ENCODE measurements around the gene TNFRSF25. TPM values are rescaled to one million over a fixed set of nuclear protein-coding genes. Genes with fewer than 3 reads are reported as not detected.
"Not testable (repeated sequence)": the region's sequence is repeated elsewhere in the genome, so short reads cannot be mapped to it uniquely, and the experiment has no call there.

The TNFRSF25 gene
- total RNA-seq, 1 donor from 2014 or later = 8.2 TPM

DNA sequence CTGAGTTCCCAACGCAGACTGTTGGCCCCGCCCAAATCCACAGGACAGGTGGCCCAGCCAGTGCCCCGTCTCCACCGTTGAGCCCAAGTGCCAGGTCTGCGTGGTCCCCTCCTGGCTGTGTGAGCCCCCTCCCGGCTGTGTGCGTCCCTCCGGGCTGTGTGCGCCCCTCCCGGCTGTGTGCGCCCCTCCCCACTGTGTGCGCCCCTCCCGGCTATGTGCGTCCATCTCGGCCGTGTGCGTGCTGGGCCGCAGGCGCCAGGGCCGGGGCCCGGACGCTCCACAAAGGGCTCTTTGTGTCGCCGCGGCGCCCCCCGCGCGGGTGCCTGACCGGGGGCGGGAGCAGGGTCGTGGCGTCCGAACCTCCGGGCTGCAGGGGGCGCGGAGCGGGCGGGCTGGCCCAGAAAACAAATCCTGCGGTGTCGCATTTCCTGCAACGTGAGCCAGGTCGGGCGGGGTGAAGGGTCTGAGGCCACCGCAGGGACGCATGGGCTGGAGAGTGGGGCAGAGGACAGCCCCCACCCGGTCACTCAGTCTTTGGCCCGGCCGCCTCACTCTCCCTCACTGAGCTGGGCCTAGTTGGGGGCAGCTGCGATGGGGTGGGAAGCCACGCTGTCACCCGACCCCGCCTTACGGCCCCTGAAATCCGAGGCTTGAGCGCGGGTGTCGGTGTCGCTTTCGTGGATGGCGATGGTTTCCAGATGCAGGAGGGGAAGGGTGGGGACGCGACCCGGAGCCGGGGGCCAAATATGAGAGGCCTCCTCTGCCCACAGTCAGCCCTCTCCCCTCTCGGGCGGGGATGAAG, 18.8 kb downstream of the TNFRSF25 start:
- peak overlapping the region; percentile 8 for H3K4me3 ChIP-seq
- H3K4me1 ChIP-seq = no peaks in the 10 kb centered on the region
- peak in 1 of 2 donors; percentile 3 for ATAC-seq
- no peaks in the 10 kb centered on the region for H3K9me3 ChIP-seq
- intact Hi-C loops (cut with DNase I) = no loop called here
- peaks cover 56% of the 10 kb centered on the region for H3K27me3 ChIP-seq (ENCODE audit: low read depth)
- DNase-seq = no peak
- TF ChIP-seq, protein P1, sequence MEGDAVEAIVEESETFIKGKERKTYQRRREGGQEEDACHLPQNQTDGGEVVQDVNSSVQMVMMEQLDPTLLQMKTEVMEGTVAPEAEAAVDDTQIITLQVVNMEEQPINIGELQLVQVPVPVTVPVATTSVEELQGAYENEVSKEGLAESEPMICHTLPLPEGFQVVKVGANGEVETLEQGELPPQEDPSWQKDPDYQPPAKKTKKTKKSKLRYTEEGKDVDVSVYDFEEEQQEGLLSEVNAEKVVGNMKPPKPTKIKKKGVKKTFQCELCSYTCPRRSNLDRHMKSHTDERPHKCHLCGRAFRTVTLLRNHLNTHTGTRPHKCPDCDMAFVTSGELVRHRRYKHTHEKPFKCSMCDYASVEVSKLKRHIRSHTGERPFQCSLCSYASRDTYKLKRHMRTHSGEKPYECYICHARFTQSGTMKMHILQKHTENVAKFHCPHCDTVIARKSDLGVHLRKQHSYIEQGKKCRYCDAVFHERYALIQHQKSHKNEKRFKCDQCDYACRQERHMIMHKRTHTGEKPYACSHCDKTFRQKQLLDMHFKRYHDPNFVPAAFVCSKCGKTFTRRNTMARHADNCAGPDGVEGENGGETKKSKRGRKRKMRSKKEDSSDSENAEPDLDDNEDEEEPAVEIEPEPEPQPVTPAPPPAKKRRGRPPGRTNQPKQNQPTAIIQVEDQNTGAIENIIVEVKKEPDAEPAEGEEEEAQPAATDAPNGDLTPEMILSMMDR (IDR thresholded peaks at IDR 0.05) = no peak
- H3K36me3 ChIP-seq = no peaks in the 10 kb centered on the region
- H3K27ac ChIP-seq = no peak overlapping the region

DNA sequence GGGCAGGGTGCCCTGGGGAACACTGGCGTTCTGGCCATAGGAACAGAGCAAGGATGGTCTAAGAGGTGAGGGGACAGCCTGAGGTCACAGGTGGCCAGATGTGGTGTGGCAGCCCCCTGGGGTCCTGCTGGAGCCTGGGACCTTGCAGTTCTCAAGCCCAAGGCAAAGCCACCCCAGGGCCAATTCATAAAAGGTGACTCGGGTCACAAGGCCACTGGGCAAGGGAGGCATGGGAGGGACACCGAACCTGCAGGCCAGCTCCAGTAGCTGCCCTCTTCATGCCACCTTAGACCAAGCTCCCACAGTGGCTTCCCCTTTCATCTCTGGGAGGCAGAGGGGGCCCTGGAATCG, 19.3 kb downstream of the TNFRSF25 start:
- intact Hi-C loops (cut with DNase I) = no loop called here
- TF ChIP-seq, protein P1 (IDR thresholded peaks at IDR 0.05) = no peak
- no peaks in the 10 kb centered on the region for H3K9me3 ChIP-seq
- DNase-seq (no peak), ATAC-seq (no peak)
- H3K36me3 ChIP-seq = no peaks in the 10 kb centered on the region
- H3K27ac ChIP-seq = no peak overlapping the region
- no peak overlapping the region for H3K4me3 ChIP-seq
- no peaks in the 10 kb centered on the region for H3K4me1 ChIP-seq
- H3K27me3 ChIP-seq (ENCODE audit: low read depth) = peaks cover 56% of the 10 kb centered on the region

DNA sequence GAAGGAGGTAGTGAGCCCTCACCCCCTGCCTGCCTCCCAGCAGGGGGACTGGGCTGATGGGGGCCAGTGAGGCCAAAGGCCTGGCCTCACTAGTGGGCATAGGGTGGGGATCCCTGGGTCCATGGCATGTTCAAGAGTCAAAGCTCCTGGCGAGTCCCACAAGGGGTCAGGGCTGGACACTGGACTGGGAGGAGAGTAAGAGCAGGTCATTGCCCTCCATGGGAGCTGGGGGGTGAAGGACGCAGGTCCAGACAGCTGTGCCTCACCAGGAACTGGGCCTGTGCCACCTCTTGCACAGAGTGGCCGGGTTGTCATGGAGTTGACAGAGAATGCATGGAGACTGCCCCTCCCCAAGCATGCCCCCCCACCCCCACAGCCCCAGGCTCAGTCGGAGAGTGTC, 20.0 kb downstream of the TNFRSF25 start:
- intact Hi-C loops (cut with DNase I); H3K36me3 ChIP-seq; H3K9me3 ChIP-seq; DNase-seq; H3K4me1 ChIP-seq; ATAC-seq; H3K4me3 ChIP-seq; H3K27ac ChIP-seq: not testable (repeated sequence)
- peaks cover 54% of the 10 kb centered on the region for H3K27me3 ChIP-seq (ENCODE audit: low read depth)

DNA sequence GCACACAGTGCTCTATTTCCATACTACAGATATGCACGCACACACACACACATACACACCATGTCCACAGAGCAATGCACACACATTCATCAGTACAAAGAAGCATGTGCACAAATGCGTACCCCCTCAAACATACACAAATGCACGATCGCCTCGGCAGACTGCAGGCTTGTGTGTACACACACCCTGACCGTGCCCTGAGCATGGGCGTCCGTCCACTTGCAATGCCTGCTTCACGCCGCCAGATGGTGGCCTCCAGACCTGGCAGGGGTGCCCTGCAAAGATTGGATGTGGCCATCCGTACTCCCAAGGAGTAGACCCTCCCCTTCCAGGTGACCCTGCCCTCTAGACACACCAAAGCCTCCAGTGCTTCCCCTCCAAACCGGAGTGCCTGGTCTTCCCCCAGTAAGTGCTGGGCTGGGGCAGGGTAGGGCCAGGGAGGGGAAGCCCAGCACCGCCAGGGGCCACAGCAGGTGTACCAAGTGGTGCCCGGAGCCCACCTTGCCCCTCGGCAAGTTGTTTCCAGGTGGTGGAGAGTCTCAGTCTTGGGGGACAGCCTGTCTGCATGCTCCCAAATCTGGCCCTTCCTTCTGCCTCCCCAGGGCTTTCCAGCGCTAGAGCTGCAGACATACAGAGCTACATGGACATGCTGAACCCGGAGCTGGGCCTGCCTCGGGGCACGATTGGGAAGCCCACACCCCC, 20.8 kb downstream of the TNFRSF25 start:
- H3K27me3 ChIP-seq (ENCODE audit: low read depth) = peaks cover 56% of the 10 kb centered on the region
- H3K36me3 ChIP-seq = no peaks in the 10 kb centered on the region
- intact Hi-C loops (cut with DNase I) = no loop called here
- H3K4me3 ChIP-seq = no peak overlapping the region
- no peak for DNase-seq
- no peak overlapping the region for H3K27ac ChIP-seq
- TF ChIP-seq, protein P1 (IDR thresholded peaks at IDR 0.05) = peak; percentile 63
- peak; percentile 40 to 55 for ATAC-seq
- H3K4me1 ChIP-seq = no peaks in the 10 kb centered on the region
- H3K9me3 ChIP-seq = no peaks in the 10 kb centered on the region

DNA sequence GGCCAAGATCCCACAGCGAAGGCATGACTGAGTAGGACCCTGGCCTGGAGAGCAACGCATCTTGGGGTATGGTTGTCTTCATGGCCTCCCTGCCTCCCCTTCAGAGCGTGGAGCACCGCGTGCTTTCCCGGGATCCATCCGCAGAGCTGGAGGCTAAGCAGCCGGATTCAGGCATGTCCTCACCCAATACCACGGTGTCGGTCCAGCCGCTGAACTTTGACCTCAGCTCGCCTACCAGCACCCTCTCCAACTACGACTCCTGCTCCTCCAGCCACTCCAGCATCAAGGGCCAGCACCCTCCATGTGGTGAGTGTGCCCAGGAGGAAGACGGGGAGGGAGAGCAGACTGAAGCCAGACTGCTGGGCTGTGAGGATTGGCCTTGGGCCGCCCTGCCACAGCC, 21.6 kb downstream of the TNFRSF25 start:
- intact Hi-C loops (cut with DNase I) = no loop called here

More for the DNA sequence above, 21.6 kb downstream of the TNFRSF25 start:
- Histone ChIP-seq H3K27ac (no peak overlapping the region), H3K4me1 (no peaks in the 10 kb centered on the region), H3K36me3 (no peaks in the 10 kb centered on the region), H3K4me3 (no peak overlapping the region), H3K27me3 (ENCODE audit: low read depth) (peaks cover 57% of the 10 kb centered on the region), H3K9me3 (no peaks in the 10 kb centered on the region)
- DNase-seq (no peak), ATAC-seq (no peak)
- TF ChIP-seq, protein P1 (IDR thresholded peaks at IDR 0.05) = no peak

Data from lower lobe of right lung (tissue), 2 donors.